Ovary (tissue), 3 donors: ENCODE data around the gene MIA.

Experiments
- CTCF ChIP-seq, 3 donors: fragments of 450-650 bp in 2 of 3; fragments of 200-600 bp in 1 of 3; IDR thresholded peaks; one replicate each; pipeline versions ENCODE4 v1.5.1 to v1.8.0; 2016 to 2022; ENCODE audit warnings: antibody characterized with exemption in 3 of 3, mild to moderate bottlenecking in 1 of 3
- POLR2A ChIP-seq: fragments of 450-650 bp; IDR thresholded peaks from one replicate; pipeline ENCODE4 v1.6.1; 2017; ENCODE audit warnings: antibody characterized with exemption, mild to moderate bottlenecking, moderate library complexity
- donor health status: DM: no; HTN: no; CAD: no.

- TF ChIP-seq POLR2A (no peak), CTCF (IDR thresholded peaks at IDR 0.05) (no peak)
These were observed 1.0 kb downstream of the MIA start for GRCh38 chr19:40776364-40776763.
